Adrenal gland (tissue), 12 donors: Measurements from ENCODE around the gene CHST11. TPM values are rescaled to one million over a fixed set of nuclear protein-coding genes. Genes with fewer than 3 reads are reported as not detected.

ENCODE experiments used
- DNase-seq, 7 donors: peaks; one replicate each; pipeline ENCODE4 v3.0.0-alpha.2; 2019 to 2020
- H3K27ac ChIP-seq, 5 donors: fragments of 200-600 bp; sonication (generic) in 4 of 5; 1 replicate in 3 of 5; 2 replicates in 2 of 5; pipeline versions ENCODE4 v1.5.1 to v1.8.0; 2016 to 2020; ENCODE audit warnings: mild to moderate bottlenecking in 1 of 5
- H3K27me3 ChIP-seq: fragments of 200-600 bp; 2 replicates; pipeline ENCODE4 v1.8.0; 2021
- H3K36me3 ChIP-seq, 2 donors: fragments of 200-600 bp; replicated peaks in 1 of 2; 1 replicate in 1 of 2; 2 replicates in 1 of 2; pipeline versions ENCODE4 v1.5.1 to v1.8.0; 2018 to 2022
- H3K4me1 ChIP-seq, 2 donors: fragments of 200-600 bp; replicated peaks in 1 of 2; 1 replicate in 1 of 2; 2 replicates in 1 of 2; pipeline versions ENCODE4 v1.5.1 to v1.8.0; 2018 to 2021
- H3K4me3 ChIP-seq, 4 donors: fragments of 200-600 bp; sonication (generic) in 3 of 4; one replicate each; pipeline ENCODE4 v1.5.1; 2016 to 2018
- H3K9me3 ChIP-seq, 3 donors: fragments of 200-600 bp; sonication (generic) in 1 of 3; replicated peaks in 1 of 3; 1 replicate in 2 of 3; 2 replicates in 1 of 3; pipeline versions ENCODE4 v1.5.1 to v1.8.0; 2016 to 2021
- POLR2A ChIP-seq, 2 donors: fragments of 450-650 bp; IDR thresholded peaks; one replicate each; pipeline ENCODE4 v1.6.1; 2017; ENCODE audit warnings: antibody characterized with exemption in 2 of 2, mild to moderate bottlenecking in 2 of 2, moderate library complexity in 1 of 2
- WGBS, 4 donors: extraction: QIAGEN DNeasy Blood & Tissue Kit in 2 of 4; methylation state at CpG; one replicate each; pipeline versions ENCODE4 v1.1.5 to v1.1.7; 2013 to 2017; 5-methylcytosine and 5-hydroxymethylcytosine counted together
- intact Hi-C, 2 donors: fragments of 100-400 bp; cut with DNase I; formaldehyde crosslinking; loops; one replicate each; pipeline versions ENCODE4 v1.14.1 to v1.15.0; 2022 to 2023
- polyA plus RNA-seq, 3 donors: library from polyadenylated mRNA; stranded (reverse); fragments of 200-250 nt in 2 of 3; fragments of 350-450 nt in 1 of 3; fragmentation: Illumina TruSeq in 1 of 3; extraction: RNeasy Lipid Tissue Mini Kit (QIAGEN cat#74804) in 1 of 3; gene quantifications; one replicate each; pipeline ENCODE4 v1.2.3, GENCODE V29; 2013 to 2014
- total RNA-seq, 9 donors: library from RNA; depleted of rRNA in 4 of 9; stranded (reverse); fragments of >200 nt in 4 of 9; fragments of 120-200 nt in 1 of 9; fragmentation: NEBNext Ultra II Directional in 1 of 9; extraction: Animal tissue kit (Norgen Biotek cat#: 25700) in 1 of 9; gene quantifications; one replicate each; pipeline versions ENCODE4 v1.1.0 to v1.2.4, GENCODE V29; 2013 to 2023
- TF ChIP-seq, protein P1 (sequence below), 6 experiments: fragments of 450-650 bp in 4 of 6; fragments of 200-600 bp in 2 of 6; sonication (generic) in 1 of 6; IDR thresholded peaks; 1 replicate in 5 of 6; 2 replicates in 1 of 6; pipeline versions ENCODE4 v1.5.1 to v1.8.0; 2016 to 2021; ENCODE audit warnings: antibody characterized with exemption in 6 of 6, mild to moderate bottlenecking in 2 of 6, moderate library complexity in 1 of 6
- donor health status: healthy with polysubstance abuse.
- donor health status: Bipolar disorder and iron deficiency.
- donor health status: DM: yes; HTN: yes; CAD: no.
- donor health status: DM: no; HTN: no; CAD: no.
- donor health status: DM: no; HTN: no; CAD: no.
- donor health status: DM: yes; HTN: yes; CAD: no.

The CHST11 gene
- total and polyA plus RNA-seq, 12 donors = 6.2 to 95.1 (median 29.8) TPM

DNA sequence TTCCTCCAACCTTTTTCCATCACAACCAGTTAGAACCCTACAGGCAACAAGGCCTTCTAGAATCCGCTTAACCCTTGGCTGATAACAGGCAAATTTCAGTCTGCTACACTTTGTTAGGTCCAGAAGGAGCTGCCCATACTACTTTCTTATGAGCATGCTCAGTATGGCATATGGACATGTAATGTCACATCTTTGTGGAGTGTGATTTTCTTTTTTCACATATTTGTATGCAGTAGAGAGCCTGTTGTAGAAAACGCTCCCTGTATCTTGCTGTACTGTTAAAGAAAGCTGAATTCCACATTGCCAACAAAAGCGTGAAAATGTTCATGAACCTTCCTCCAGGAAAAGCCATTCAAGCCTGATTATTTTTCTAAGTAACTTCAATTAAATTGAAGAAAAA, 304.9 kb downstream of the CHST11 start:
- H3K27ac ChIP-seq = no peak overlapping the region
- intact Hi-C loops = no loop called here
- H3K27me3 ChIP-seq = no peaks in the 10 kb centered on the region
- DNase-seq = no peak
- TF ChIP-seq, protein P1, sequence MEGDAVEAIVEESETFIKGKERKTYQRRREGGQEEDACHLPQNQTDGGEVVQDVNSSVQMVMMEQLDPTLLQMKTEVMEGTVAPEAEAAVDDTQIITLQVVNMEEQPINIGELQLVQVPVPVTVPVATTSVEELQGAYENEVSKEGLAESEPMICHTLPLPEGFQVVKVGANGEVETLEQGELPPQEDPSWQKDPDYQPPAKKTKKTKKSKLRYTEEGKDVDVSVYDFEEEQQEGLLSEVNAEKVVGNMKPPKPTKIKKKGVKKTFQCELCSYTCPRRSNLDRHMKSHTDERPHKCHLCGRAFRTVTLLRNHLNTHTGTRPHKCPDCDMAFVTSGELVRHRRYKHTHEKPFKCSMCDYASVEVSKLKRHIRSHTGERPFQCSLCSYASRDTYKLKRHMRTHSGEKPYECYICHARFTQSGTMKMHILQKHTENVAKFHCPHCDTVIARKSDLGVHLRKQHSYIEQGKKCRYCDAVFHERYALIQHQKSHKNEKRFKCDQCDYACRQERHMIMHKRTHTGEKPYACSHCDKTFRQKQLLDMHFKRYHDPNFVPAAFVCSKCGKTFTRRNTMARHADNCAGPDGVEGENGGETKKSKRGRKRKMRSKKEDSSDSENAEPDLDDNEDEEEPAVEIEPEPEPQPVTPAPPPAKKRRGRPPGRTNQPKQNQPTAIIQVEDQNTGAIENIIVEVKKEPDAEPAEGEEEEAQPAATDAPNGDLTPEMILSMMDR (IDR thresholded peaks at IDR 0.05) = no peak
- TF ChIP-seq POLR2A (IDR thresholded peaks at IDR 0.05) = no peak
- no peak overlapping the region for H3K4me3 ChIP-seq
- H3K4me1 ChIP-seq = no peaks in the 10 kb centered on the region
- H3K9me3 ChIP-seq = no peaks in the 10 kb centered on the region
- H3K36me3 ChIP-seq = peaks cover 0 to 5% of the 10 kb centered on the region in 2 donors
- 97 to 99% (median 97%) methylated on average over 3 of the region's 3 CpGs for WGBS, 4 donors

DNA sequence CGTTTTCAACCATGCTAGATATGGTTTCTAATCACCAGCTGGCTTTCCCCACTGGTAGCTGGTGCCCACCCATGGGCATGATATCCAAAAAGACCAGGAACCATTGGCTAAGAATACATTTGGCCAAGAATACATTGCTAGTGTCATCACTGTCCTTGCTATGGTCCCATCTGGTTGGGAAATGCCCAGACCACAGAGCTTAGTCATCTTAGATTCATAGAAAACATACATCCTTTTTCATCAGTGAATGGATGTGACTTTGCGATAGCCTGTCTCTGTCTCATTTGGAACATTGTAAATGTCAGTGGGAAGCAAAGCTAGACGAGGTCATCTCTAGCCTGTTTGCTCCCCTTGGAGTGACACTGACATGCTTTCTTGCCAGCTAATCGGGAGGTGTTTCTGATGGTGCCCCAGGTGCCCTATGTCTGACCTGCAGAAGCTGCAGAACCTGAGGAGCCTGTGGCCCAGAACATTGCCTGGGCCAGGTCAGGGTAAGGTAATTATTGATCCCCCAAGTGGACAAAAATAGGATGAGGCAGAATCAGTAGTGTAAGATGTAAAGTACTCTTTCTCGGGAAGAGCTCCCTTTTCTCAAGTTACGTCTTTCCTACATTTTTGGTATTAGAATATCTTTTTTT, 306.5 kb downstream of the CHST11 start:
- no peak overlapping the region for H3K4me3 ChIP-seq

GRCh38 chr12:104764225-104765091, 307.7 kb downstream of the CHST11 start:
- DNase-seq = no peak
- H3K36me3 ChIP-seq = no peaks in the 10 kb centered on the region
- H3K9me3 ChIP-seq = no peaks in the 10 kb centered on the region
- intact Hi-C loops = no loop called here
- no peaks in the 10 kb centered on the region for H3K27me3 ChIP-seq
- no peaks in the 10 kb centered on the region for H3K4me1 ChIP-seq
- no peak overlapping the region for H3K4me3 ChIP-seq
- TF ChIP-seq, protein P1 (IDR thresholded peaks at IDR 0.05) = no peak
- no peak for TF ChIP-seq POLR2A (IDR thresholded peaks at IDR 0.05)
- H3K27ac ChIP-seq = no peak overlapping the region
- 75 to 78% (median 77%) methylated on average over 8 of the region's 8 CpGs for WGBS, 4 donors

More for the DNA sequence above, 306.5 kb downstream of the CHST11 start:
- TF ChIP-seq POLR2A (IDR thresholded peaks at IDR 0.05) = no peak
- TF ChIP-seq, protein P1 (IDR thresholded peaks at IDR 0.05) = no peak
- DNase-seq = no peak
- WGBS, 4 donors = 84 to 94% (median 86%) methylated on average over 6 of the region's 6 CpGs
- Histone ChIP-seq H3K9me3 (no peaks in the 10 kb centered on the region), H3K4me1 (no peaks in the 10 kb centered on the region), H3K27me3 (no peaks in the 10 kb centered on the region), H3K27ac (no peak overlapping the region), H3K36me3 (no peaks in the 10 kb centered on the region)
- intact Hi-C loops = no loop called here

GRCh38 chr12:104767261-104767660, 310.5 kb downstream of the CHST11 start:
- 90 to 97% (median 94%) methylated on average over 3 of the region's 3 CpGs for WGBS, 4 donors
- H3K27me3 ChIP-seq = no peaks in the 10 kb centered on the region

More at GRCh38 chr12:104767261-104767660, 310.5 kb downstream of the CHST11 start:
- TF ChIP-seq, protein P1 (IDR thresholded peaks at IDR 0.05) = no peak
- no peak for TF ChIP-seq POLR2A (IDR thresholded peaks at IDR 0.05)
- intact Hi-C loops = no loop called here
- DNase-seq = no peak
- no peaks in the 10 kb centered on the region for H3K36me3 ChIP-seq
- no peaks in the 10 kb centered on the region for H3K4me1 ChIP-seq
- no peak overlapping the region for H3K4me3 ChIP-seq
- no peak overlapping the region for H3K27ac ChIP-seq
- peaks cover 0 to 4% (median 0%) of the 10 kb centered on the region in 3 donors for H3K9me3 ChIP-seq
